ENCODE measurements around the gene ADCY10.

The ADCY10 gene

DNA sequence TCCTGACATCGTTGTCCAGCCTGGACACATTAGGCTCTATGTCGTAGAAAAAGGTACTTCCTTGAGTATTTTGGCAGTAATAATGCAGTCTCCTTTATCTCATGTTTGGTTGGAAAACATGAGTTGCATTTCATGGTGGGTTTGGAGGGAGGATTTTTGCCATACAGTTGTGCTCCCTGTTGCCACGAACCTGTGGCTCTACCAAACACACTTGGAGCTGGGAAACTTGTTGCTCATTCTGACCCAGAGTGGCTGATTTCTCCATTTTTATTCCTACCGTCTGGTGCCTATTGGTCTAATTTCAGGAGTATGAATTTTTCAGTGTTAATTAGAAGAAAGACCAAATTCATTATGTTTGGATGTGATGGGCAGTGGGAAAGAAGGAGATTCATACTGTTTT is 141.5 kb downstream of the ADCY10 start:
- DNase-seq, result no peak

DNA sequence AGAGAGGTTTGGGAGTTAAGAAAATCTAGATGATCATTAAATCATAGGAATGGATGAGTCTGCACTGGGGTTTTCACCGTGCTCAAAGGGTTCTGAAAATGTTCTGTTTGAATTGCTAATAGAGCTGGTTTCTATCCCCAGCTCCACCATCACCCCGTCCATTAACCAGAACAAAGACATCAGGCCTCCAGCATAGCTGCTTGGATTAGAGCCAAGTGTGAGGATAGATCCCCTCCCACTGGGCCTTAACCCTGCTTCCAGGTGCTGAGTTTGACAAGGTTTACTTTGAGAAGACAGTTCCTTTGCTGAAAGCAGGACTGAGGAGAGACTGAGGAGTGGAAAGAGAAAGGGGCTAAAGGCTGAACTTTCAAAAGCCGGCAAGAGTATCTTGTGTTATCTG is 143.8 kb downstream of the ADCY10 start:
- DNase-seq, result no peak

- DNase-seq, result no peak
These were observed 146.2 kb downstream of the ADCY10 start for GRCh38 chr1:167767761-167768160.

DNA sequence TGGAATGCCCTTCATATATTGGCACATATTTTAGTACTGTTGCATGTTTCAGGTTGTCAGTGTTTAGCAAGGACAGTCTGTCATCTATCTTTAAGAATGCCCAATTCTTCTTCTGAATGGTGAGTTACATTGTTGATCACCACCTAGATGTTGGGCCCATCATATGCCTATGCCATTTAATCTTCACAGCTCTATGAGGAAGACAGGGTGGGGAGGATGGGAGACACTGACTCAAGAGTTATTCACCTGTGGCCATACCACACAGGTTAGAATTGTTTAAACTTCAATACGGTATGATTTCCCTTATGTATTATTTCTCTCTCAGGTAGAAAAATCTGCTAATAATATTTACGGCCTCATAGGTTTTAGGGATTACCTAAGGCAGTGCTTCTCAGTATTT is 147.4 kb downstream of the ADCY10 start:
- no peak for DNase-seq

DNA sequence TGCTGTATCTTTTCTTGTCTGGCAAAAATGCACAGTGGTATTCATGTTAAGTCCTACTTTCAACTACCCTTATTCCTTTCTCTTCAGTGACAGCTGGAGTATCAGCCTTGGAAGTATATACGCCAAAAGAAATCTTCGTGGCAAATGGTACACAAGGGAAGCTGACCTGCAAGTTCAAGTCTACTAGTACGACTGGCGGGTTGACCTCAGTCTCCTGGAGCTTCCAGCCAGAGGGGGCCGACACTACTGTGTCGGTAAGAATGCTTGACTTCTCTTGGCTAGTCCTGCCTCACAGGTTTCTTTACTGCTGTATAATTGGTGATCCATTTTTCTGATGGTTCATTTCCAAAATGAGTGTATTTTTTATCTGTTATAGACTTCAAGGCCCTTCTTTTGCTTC is 148.4 kb downstream of the ADCY10 start:
- no peak for DNase-seq

DNA sequence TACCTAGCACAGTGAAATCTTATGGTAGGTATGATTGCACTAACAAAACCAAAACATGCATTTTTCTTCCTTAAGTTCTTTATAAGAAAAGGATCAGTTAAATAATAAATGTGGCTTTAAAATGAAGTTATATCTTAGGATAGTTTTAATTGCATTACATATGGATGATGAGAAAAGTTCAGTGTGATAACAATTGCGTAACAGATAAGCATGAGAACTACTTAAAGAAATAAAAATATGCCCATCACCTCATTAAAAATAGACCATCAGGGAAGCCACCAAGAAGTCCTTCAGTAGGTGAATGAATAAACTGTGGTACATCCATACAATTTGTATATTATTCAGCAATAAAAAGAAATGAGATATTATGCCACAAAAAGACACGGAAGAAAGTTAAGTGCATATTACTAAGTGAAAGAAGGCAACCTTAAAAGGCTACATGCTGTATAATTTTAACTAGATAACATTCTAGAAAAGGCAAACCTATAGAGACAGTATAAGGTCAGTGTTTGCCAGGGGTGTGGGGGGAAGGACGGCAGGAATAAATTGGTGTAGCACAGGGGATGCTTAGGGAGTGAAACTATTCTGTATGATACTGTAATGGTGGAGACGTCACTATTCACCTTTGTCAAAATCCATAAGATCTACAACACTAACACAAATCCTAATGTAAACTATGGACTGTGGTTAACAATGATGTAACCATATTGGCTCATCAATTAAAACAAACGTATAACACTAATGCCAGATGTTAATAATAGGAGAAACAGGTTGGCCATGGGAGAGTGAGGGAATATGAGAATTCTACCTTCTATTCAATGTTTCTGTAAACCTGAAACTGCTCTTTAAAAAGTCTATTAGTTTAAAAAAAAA is 149.2 kb downstream of the ADCY10 start:
- no peak for DNase-seq

DNA sequence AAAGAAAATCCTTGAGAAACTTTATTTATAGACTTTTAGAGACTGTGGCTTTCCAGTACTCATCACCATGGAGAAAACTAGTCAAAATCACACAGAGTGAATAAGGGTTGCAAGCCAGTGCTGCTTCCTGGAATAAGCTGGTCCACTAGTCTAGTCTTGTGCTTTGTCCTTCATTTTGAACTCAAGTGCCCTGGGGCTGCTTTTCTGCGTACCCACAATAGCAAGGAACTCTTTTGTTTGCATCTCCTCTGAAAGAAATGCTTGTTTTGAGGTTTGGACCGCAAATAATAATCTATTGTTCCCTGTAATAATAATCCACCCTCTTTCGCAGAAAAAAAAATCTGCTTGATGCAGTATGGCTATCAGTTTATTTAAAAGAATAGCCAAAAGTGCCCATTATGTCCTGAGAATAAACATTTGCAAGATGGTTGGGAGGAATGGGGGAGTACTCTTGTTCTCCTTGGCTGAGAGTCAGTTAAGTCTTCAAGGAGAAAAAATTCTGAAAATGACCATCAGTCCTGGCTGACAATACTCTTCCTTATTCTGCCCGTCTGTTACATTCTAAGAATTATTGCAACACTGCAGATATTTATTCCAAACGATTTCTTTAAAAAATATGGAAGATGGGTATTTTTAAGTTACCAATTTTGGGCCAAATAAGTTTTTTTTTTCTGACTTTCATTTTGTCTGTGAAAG is 150.3 kb downstream of the ADCY10 start:
- peak; percentile 29 for DNase-seq

DNA sequence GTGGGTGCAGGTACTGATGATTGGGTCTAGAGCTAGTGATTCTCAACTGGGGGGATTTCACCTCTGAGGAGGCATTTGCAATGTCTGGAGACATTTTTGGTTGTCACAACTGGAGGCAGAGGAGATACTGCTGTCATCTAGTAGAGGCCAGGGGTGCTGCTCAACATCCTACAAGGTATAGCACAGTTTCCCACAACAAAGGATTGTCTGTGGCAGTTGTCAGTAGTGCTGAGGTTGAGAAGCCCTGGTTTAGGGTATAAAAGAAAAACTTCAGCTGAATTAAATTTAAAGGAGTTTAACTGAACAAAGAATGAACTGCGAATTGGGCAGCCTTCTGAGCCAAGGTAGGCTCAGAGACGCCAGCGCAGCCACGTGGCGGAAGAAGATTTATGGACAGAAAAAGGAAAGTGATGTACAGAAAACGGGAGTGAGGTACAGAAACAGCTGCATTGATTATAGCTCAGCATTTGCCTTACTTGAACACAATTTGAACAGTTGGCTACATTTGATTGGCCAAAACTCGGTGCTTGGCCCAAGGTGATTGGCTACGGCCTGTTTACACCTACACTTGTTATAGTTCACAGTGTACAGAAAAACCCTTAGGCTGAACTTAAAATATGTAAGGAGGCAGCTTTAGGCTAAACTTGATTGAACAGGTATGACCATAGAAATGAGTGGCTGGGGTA is 151.7 kb downstream of the ADCY10 start:
- DNase-seq, result no peak

DNA sequence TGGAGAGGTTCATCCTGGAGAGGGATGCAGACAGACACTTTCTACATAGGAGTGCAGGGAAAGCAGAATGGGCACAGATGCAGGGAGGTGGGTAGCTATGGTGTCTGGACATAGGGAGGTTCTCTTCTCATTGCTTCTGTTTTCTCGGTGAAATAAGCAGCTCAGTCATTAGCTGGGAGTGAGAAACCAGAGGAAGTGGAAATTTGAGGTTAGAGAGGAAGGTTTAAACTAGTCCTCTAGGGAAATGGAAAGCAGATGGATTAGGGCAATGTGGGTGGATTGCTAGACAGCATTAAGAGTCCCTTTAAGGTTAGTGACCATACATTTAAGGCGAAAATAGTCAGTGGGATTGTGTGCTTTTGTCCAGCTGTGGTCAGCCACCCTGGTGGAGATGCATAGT is 152.5 kb downstream of the ADCY10 start:
- DNase-seq, result no peak

Data from NCI-H226 (cell line).